ENCODE data around the gene OCA2.

- TF ChIP-seq CTCF (IDR thresholded peaks at IDR 0.05; ENCODE audit: control extremely low read depth in 1 of 3, insufficient read depth in 1 of 3, low read depth in 1 of 3, low read length in 3 of 3) (no peak), SUZ12 (IDR thresholded peaks at IDR 0.05; ENCODE audit: low read length) (no peak), EP300 (IDR thresholded peaks at IDR 0.05; ENCODE audit: borderline replicate concordance in 1 of 2, low read depth in 2 of 2, low read length in 2 of 2) (no peak), JUND (IDR thresholded peaks at IDR 0.05; ENCODE audit: low read length) (no peak), POLR2AphosphoS5 (IDR thresholded peaks at IDR 0.05; ENCODE audit: low read depth, low read length) (no peak), EZH2 (IDR thresholded peaks at IDR 0.05; ENCODE audit: low read depth, low read length, severe bottlenecking) (no peak), TAF1 (IDR thresholded peaks at IDR 0.05; ENCODE audit: low read depth, low read length) (no peak), CHD7 (IDR thresholded peaks at IDR 0.05; ENCODE audit: insufficient replicate concordance, low read length) (no peak), JUN (IDR thresholded peaks at IDR 0.05; ENCODE audit: low read depth, low read length) (no peak), CREB1 (IDR thresholded peaks at IDR 0.05) (no peak), SRF (IDR thresholded peaks at IDR 0.05; ENCODE audit: low read depth, low read length) (no peak)
Observed at GRCh38 chr15:28104326-28104725, 5.2 kb upstream of the OCA2 start.

Data from H1 (cell line).